Upper lobe of left lung (tissue), 6 donors: ENCODE results near the gene SMAD3. TPM values are rescaled to one million over a fixed set of nuclear protein-coding genes. Genes with fewer than 3 reads are reported as not detected.
A peak's percentile ranks its signal among the peaks of the same experiment; 100 is the strongest.

Source experiments
- ATAC-seq, 2 donors: fragments of 200-7000 bp; cut with Tn5 transposase; one replicate each; pipeline ENCODE4 v1.9.1; 2022; ENCODE audit warnings: mild to moderate bottlenecking in 2 of 2, moderate library complexity in 2 of 2; ENCODE audit not compliant: low FRiP score in 2 of 2
- DNase-seq, 2 donors: peaks; one replicate each; pipeline ENCODE4 v3.0.0-alpha.2; 2019 to 2020
- H3K27ac ChIP-seq, 4 donors: fragments of 200-600 bp; sonication (generic); one replicate each; pipeline ENCODE4 v1.5.1; 2016 to 2019
- H3K27me3 ChIP-seq, 4 donors: fragments of 200-600 bp; sonication (generic); one replicate each; pipeline ENCODE4 v1.5.1; 2017 to 2019
- H3K36me3 ChIP-seq, 4 donors: fragments of 200-600 bp; sonication (generic); one replicate each; pipeline ENCODE4 v1.5.1; 2016 to 2019
- H3K4me1 ChIP-seq, 4 donors: fragments of 200-600 bp; sonication (generic); one replicate each; pipeline ENCODE4 v1.5.1; 2018 to 2019
- H3K4me3 ChIP-seq, 4 donors: fragments of 200-600 bp; sonication (generic); one replicate each; pipeline ENCODE4 v1.5.1; 2017 to 2019; ENCODE audit warnings: mild to moderate bottlenecking in 2 of 4, moderate library complexity in 1 of 4
- H3K9me3 ChIP-seq, 4 donors: fragments of 200-600 bp; sonication (generic); one replicate each; pipeline ENCODE4 v1.5.1; 2018 to 2019
- CTCF ChIP-seq, 6 experiments: fragments of 450-650 bp in 4 of 6; fragments of 200-600 bp in 2 of 6; sonication (generic) in 2 of 6; IDR thresholded peaks; one replicate each; pipeline ENCODE4 v1.5.1; 2016 to 2019; ENCODE audit warnings: antibody characterized with exemption in 6 of 6
- EP300 ChIP-seq, 4 donors: sonication (generic); formaldehyde crosslinking; IDR thresholded peaks; one replicate each; pipeline ENCODE4 v1.5.1; 2017; ENCODE audit warnings: antibody characterized with exemption in 4 of 4, control low read depth in 2 of 4
- POLR2A ChIP-seq, 4 donors: fragments of 450-650 bp; IDR thresholded peaks; one replicate each; pipeline ENCODE4 v1.5.1; 2016 to 2017; ENCODE audit warnings: antibody characterized with exemption in 4 of 4, mild to moderate bottlenecking in 2 of 4
- POLR2AphosphoS5 ChIP-seq, 2 donors: sonication (generic); formaldehyde crosslinking; IDR thresholded peaks; one replicate each; pipeline ENCODE4 v1.5.1; 2017; ENCODE audit warnings: antibody characterized with exemption in 2 of 2
- WGBS, 2 donors: methylation state at CpG; one replicate each; pipeline ENCODE4 v1.1.5; 2017 to 2018; 5-methylcytosine and 5-hydroxymethylcytosine counted together
- total RNA-seq, 6 donors: library from RNA; depleted of rRNA in 4 of 6; stranded (reverse); fragments of >200 nt in 4 of 6; gene quantifications; one replicate each; pipeline versions ENCODE4 v1.1.0 to v1.2.1, GENCODE V29; 2016 to 2021
- donor health status: DM: no; HTN: no; CAD: no; lungs with moderate emphysema.
- donor health status: DM: no; HTN: yes; CAD: no; lungs with severe emphysema.

SMAD3 gene
- total RNA-seq, 6 donors from 2014 or later, result 31.7 to 44.5 (median 36.3) TPM

DNA sequence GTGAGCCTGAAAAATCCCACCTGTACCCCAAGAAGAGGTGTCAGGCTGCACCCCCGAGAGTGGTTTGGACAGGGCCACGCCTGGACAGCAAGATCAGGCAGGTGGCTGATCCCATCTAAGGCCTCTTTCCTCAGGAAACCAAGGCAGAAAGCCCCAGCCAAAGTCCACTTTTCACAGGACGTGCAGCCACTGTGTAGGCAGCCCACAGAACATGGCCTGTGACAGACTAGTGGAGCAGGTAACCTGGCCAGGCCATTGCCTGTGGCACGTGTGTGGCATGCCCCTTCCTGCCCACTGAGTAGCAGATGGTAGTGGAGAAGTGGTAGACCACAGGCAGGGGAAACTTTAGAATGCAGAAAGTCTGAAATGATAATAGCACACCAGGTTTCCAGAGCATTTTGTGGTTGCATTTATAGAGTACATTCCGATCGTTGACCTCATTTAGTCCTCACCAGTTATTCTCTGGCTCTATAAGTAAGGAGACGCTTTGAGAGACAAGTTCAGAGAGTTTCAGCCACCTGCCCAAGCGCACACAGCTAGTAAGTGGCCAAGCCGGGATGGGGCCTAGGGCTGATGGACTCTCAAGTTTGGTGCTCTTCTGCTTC lies 120.3 kb downstream of the SMAD3 start:
- TF ChIP-seq CTCF (IDR thresholded peaks at IDR 0.05) (no peak), POLR2A (IDR thresholded peaks at IDR 0.05) (no peak), POLR2AphosphoS5 (IDR thresholded peaks at IDR 0.05) (no peak), EP300 (IDR thresholded peaks at IDR 0.05) (no peak)
- no peak for ATAC-seq
- H3K36me3 ChIP-seq, result peaks cover 0 to 53% (median 21%) of the 10 kb centered on the region in 4 donors
- peaks cover 14 to 16% (median 15%) of the 10 kb centered on the region in 4 donors for H3K4me1 ChIP-seq
- 78 to 82% methylated on average over 5 to 8 of the region's 9 CpGs for WGBS, 2 donors
- no peak overlapping the region for H3K4me3 ChIP-seq
- no peaks in the 10 kb centered on the region for H3K9me3 ChIP-seq
- H3K27me3 ChIP-seq, result no peaks in the 10 kb centered on the region
- DNase-seq, result no peak
- H3K27ac ChIP-seq, result peak overlapping the region; percentile 5 to 63 (median 29)

DNA sequence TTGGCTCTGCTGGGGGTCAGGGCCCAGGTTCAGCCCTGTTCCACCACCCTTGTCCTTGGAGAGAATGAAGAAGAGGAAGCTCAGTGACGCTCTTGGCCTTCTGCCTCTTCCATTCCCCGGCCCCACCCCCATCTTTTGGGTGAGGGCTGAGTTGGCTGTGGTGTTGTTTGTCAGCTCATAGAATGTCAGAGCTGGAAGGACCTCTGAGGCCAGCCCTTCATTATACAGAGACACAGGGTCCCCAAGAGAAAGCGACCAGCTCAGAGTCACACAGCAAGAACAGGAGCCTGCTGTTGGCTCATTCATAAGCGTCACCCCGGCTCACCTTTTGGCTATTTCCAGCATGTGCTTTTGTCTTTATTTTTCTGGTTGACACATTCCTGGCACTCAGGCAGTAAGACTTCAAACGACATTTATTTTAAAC lies 120.8 kb downstream of the SMAD3 start:
- Histone ChIP-seq H3K4me1 (peaks cover 14 to 16% (median 15%) of the 10 kb centered on the region in 4 donors), H3K9me3 (no peaks in the 10 kb centered on the region), H3K36me3 (peaks cover 0 to 53% (median 22%) of the 10 kb centered on the region in 4 donors), H3K27me3 (no peaks in the 10 kb centered on the region), H3K27ac (peak overlapping the region; percentile 5 to 63 (median 29)), H3K4me3 (no peak overlapping the region)
- ATAC-seq (peak in 1 of 2 donors; percentile 29), DNase-seq (peak in 1 of 2 donors; percentile 58)
- WGBS, 2 donors, result 51 to 61% methylated on average over 5 to 6 of the region's 6 CpGs
- TF ChIP-seq EP300 (IDR thresholded peaks at IDR 0.05), result no peak
- TF ChIP-seq POLR2AphosphoS5 (IDR thresholded peaks at IDR 0.05), result peak in 1 of 2 donors; percentile 26

- ATAC-seq (no peak), DNase-seq (no peak)
- Histone ChIP-seq H3K4me1 (peaks cover 14 to 16% (median 15%) of the 10 kb centered on the region in 4 donors), H3K4me3 (no peak overlapping the region), H3K27me3 (no peaks in the 10 kb centered on the region), H3K36me3 (peaks cover 0 to 55% (median 21%) of the 10 kb centered on the region in 4 donors), H3K9me3 (no peaks in the 10 kb centered on the region), H3K27ac (peak overlapping the region in 3 of 4 donors; percentile 7 to 63 (median 51))
- WGBS, 2 donors, result 68% methylated on average over 4 of the region's 4 CpGs; no CpG with 5 or more reads in 1 of the 2 donors
- no peak for TF ChIP-seq CTCF (IDR thresholded peaks at IDR 0.05)
- no peak for TF ChIP-seq POLR2A (IDR thresholded peaks at IDR 0.05)
- TF ChIP-seq EP300 (IDR thresholded peaks at IDR 0.05), result no peak
- no peak for TF ChIP-seq POLR2AphosphoS5 (IDR thresholded peaks at IDR 0.05)
Observed at GRCh38 chr15:67186688-67187087, 121.3 kb downstream of the SMAD3 start.

GRCh38 chr15:67187351-67187854 lies 122.0 kb downstream of the SMAD3 start:
- Histone ChIP-seq H3K4me1 (peaks cover 14 to 16% (median 15%) of the 10 kb centered on the region in 4 donors), H3K27ac (peak overlapping the region in 2 of 4 donors; percentile 51 to 63), H3K36me3 (peaks cover 0 to 50% (median 23%) of the 10 kb centered on the region in 4 donors), H3K9me3 (no peaks in the 10 kb centered on the region), H3K4me3 (no peak overlapping the region), H3K27me3 (no peaks in the 10 kb centered on the region)
- ATAC-seq (no peak), DNase-seq (no peak)
- WGBS, 2 donors, result 91 to 100% methylated on average over 5 to 12 of the region's 12 CpGs
- TF ChIP-seq EP300 (IDR thresholded peaks at IDR 0.05) (no peak), CTCF (IDR thresholded peaks at IDR 0.05) (no peak), POLR2AphosphoS5 (IDR thresholded peaks at IDR 0.05) (no peak), POLR2A (IDR thresholded peaks at IDR 0.05) (no peak)

- Histone ChIP-seq H3K36me3 (peaks cover 0 to 55% (median 24%) of the 10 kb centered on the region in 4 donors), H3K4me3 (no peak overlapping the region), H3K9me3 (no peaks in the 10 kb centered on the region), H3K27ac (peak overlapping the region; percentile 45 to 83 (median 54)), H3K4me1 (peaks cover 14 to 16% (median 15%) of the 10 kb centered on the region in 4 donors), H3K27me3 (no peaks in the 10 kb centered on the region)
- WGBS, 2 donors, result 89% methylated on average over 8 of the region's 8 CpGs
- TF ChIP-seq CTCF (IDR thresholded peaks at IDR 0.05) (no peak), POLR2A (IDR thresholded peaks at IDR 0.05) (no peak), POLR2AphosphoS5 (IDR thresholded peaks at IDR 0.05) (no peak), EP300 (IDR thresholded peaks at IDR 0.05) (no peak)
- ATAC-seq (peak in 1 of 2 donors; percentile 60), DNase-seq (no peak)
Observed at GRCh38 chr15:67188551-67189218, 123.3 kb downstream of the SMAD3 start.
